ENCODE data around the gene RNF121. TPM values are rescaled to one million over a fixed set of nuclear protein-coding genes. Genes with fewer than 3 reads are reported as not detected.

The RNF121 gene
- total and polyA plus RNA-seq, 4 donors = 10.2 to 31.1 (median 14.2) TPM

DNA sequence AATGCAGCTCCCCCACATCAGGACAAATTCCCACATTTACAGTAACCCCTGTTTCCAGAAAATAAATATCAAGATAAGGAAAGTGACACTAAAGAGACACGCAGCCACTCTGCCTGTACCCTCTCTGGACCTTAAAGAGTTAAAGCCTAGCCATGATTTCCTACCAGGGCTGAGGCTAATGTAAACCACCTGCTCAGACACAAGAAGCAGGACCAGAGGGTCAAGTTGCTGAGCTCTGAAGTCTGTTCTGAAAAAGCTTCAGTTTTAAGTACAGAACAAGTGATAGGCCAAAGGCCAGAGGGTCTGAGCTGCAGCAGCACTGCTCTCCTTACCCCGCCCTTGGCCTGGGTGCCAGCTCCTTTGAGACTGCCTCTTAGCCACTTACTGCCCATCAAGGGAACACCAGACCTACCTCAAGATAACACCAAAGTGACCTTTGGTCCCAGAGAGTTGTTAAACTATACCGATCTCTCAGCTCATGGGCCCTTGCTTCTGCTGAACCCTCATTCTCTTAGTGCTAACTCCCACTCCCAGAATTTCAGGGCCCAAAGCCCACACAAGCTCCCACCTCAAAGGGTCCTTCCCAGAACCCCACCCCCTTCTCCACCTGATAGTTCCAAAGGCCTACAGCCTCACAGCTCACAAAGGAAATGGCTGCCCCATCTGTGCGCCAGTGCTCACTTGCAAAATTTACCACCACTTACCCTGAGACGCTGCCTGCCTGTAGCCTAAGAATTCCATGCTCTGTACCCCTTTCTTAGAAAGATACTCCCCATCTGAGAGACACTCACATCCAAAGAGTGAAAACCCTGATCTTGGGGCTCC, 110.4 kb downstream of the RNF121 start:
- peaks cover 10 to 34% (median 24%) of the 10 kb centered on the region in 4 donors for H3K4me1 ChIP-seq (ENCODE audit: control insufficient read depth in 4 of 4, insufficient read depth in 4 of 4, low read length in 3 of 4)
- no peak for TF ChIP-seq RAD21 (IDR thresholded peaks at IDR 0.05)
- no peak for TF ChIP-seq EGR1 (IDR thresholded peaks at IDR 0.05; ENCODE audit: low read depth in 2 of 2)
- TF ChIP-seq, protein P1, sequence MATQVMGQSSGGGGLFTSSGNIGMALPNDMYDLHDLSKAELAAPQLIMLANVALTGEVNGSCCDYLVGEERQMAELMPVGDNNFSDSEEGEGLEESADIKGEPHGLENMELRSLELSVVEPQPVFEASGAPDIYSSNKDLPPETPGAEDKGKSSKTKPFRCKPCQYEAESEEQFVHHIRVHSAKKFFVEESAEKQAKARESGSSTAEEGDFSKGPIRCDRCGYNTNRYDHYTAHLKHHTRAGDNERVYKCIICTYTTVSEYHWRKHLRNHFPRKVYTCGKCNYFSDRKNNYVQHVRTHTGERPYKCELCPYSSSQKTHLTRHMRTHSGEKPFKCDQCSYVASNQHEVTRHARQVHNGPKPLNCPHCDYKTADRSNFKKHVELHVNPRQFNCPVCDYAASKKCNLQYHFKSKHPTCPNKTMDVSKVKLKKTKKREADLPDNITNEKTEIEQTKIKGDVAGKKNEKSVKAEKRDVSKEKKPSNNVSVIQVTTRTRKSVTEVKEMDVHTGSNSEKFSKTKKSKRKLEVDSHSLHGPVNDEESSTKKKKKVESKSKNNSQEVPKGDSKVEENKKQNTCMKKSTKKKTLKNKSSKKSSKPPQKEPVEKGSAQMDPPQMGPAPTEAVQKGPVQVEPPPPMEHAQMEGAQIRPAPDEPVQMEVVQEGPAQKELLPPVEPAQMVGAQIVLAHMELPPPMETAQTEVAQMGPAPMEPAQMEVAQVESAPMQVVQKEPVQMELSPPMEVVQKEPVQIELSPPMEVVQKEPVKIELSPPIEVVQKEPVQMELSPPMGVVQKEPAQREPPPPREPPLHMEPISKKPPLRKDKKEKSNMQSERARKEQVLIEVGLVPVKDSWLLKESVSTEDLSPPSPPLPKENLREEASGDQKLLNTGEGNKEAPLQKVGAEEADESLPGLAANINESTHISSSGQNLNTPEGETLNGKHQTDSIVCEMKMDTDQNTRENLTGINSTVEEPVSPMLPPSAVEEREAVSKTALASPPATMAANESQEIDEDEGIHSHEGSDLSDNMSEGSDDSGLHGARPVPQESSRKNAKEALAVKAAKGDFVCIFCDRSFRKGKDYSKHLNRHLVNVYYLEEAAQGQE (IDR thresholded peaks at IDR 0.05) = no peak
- no peak for TF ChIP-seq FOXA2 (IDR thresholded peaks at IDR 0.05)
- TF ChIP-seq NR2F2 (IDR thresholded peaks at IDR 0.05) = no peak
- no peak for TF ChIP-seq RXRA (IDR thresholded peaks at IDR 0.05)
- TF ChIP-seq JUND (IDR thresholded peaks at IDR 0.05) = no peak
- no peak for TF ChIP-seq HNF4A (conservative IDR thresholded peaks at IDR 0.05)
- TF ChIP-seq, protein P2, sequence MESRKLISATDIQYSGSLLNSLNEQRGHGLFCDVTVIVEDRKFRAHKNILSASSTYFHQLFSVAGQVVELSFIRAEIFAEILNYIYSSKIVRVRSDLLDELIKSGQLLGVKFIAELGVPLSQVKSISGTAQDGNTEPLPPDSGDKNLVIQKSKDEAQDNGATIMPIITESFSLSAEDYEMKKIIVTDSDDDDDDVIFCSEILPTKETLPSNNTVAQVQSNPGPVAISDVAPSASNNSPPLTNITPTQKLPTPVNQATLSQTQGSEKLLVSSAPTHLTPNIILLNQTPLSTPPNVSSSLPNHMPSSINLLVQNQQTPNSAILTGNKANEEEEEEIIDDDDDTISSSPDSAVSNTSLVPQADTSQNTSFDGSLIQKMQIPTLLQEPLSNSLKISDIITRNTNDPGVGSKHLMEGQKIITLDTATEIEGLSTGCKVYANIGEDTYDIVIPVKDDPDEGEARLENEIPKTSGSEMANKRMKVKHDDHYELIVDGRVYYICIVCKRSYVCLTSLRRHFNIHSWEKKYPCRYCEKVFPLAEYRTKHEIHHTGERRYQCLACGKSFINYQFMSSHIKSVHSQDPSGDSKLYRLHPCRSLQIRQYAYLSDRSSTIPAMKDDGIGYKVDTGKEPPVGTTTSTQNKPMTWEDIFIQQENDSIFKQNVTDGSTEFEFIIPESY (IDR thresholded peaks at IDR 0.05) = no peak
- TF ChIP-seq GABPA (IDR thresholded peaks at IDR 0.05 in 1 of 2, conservative IDR thresholded peaks at IDR 0.05 in 1 of 2) = no peak
- TF ChIP-seq YY1 (IDR thresholded peaks at IDR 0.05) = no peak
- TF ChIP-seq, protein P3, sequence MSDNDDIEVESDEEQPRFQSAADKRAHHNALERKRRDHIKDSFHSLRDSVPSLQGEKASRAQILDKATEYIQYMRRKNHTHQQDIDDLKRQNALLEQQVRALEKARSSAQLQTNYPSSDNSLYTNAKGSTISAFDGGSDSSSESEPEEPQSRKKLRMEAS (IDR thresholded peaks at IDR 0.05) = no peak
- no peak for TF ChIP-seq HNF4G (IDR thresholded peaks at IDR 0.05)
- peaks cover 0 to 3% (median 1%) of the 10 kb centered on the region in 4 donors for H3K36me3 ChIP-seq (ENCODE audit: control insufficient read depth in 4 of 4, insufficient read depth in 3 of 4, low read depth in 1 of 4, low read length in 3 of 4)
- 50% methylated on average over 5 of the region's 5 CpGs for WGBS
- H3K27ac ChIP-seq (ENCODE audit: low read depth in 1 of 2, low read length in 2 of 2) = peak overlapping the region; percentile 90 to 95
- H3K4me3 ChIP-seq (ENCODE audit: low read depth in 1 of 3, low read length in 3 of 3) = peak overlapping the region in 2 of 3 donors; percentile 56 to 87
- H3K27me3 ChIP-seq (ENCODE audit: control insufficient read depth in 4 of 4, insufficient read depth in 4 of 4, low read length in 3 of 4) = no peaks in the 10 kb centered on the region
- H3K9ac ChIP-seq (ENCODE audit: low read depth in 1 of 2, low read length in 2 of 2) = peak overlapping the region; percentile 52 to 66
- H3K9me3 ChIP-seq (ENCODE audit: control insufficient read depth in 4 of 4, low read length in 3 of 4) = no peaks in the 10 kb centered on the region
- no peak for DNase-seq (ENCODE audit: low spot score)

DNA sequence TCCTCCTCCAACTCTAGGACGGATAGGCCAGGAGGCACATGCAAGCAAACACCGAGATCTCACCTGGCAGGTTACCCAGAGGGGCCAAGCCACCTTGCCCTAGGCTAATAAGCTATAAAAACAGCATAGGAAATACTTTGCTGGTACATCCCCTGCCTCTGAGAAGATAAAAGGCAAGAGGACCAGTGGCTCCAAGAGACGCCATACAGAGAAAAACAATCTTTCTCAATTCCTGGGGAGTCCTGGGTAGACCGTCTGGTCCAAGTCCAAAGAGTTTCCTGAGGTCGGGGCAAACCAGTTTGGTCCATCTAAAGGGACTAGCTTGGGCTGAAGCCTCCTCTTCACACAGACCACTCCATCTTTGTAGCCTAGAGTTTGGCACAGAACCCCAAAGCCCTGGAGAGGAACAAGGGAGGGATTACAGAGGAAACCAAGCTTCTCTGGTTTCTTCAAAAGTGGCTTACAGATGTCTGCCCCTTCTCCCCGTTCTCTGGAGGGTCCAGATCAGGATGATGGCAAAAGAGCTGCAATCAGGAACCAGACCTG, 111.1 kb downstream of the RNF121 start:
- Histone ChIP-seq H3K27me3 (ENCODE audit: control insufficient read depth in 4 of 4, insufficient read depth in 4 of 4, low read length in 3 of 4) (no peaks in the 10 kb centered on the region), H3K9ac (ENCODE audit: low read depth in 1 of 2, low read length in 2 of 2) (peak overlapping the region; percentile 64 to 66), H3K9me3 (ENCODE audit: control insufficient read depth in 4 of 4, low read length in 3 of 4) (no peaks in the 10 kb centered on the region), H3K27ac (ENCODE audit: low read depth in 1 of 2, low read length in 2 of 2) (peak overlapping the region; percentile 90 to 95), H3K4me3 (ENCODE audit: low read depth in 1 of 3, low read length in 3 of 3) (peak overlapping the region; percentile 56 to 87 (median 62)), H3K36me3 (ENCODE audit: control insufficient read depth in 4 of 4, insufficient read depth in 3 of 4, low read depth in 1 of 4, low read length in 3 of 4) (peaks cover 0 to 2% (median 0%) of the 10 kb centered on the region in 4 donors), H3K4me1 (ENCODE audit: control insufficient read depth in 4 of 4, insufficient read depth in 4 of 4, low read length in 3 of 4) (peaks cover 10 to 34% (median 24%) of the 10 kb centered on the region in 4 donors)
- TF ChIP-seq, protein P1 (IDR thresholded peaks at IDR 0.05) = no peak
- TF ChIP-seq HNF4A (conservative IDR thresholded peaks at IDR 0.05) (peak in 1 of 2 donors; percentile 19), FOXA2 (IDR thresholded peaks at IDR 0.05) (no peak), EGR1 (IDR thresholded peaks at IDR 0.05; ENCODE audit: low read depth in 2 of 2) (no peak)
- TF ChIP-seq, protein P2 (IDR thresholded peaks at IDR 0.05) = no peak
- WGBS = 7% methylated on average over 6 of the region's 6 CpGs
- DNase-seq (ENCODE audit: low spot score) = no peak
